HEK293 (cell line): ENCODE data around the gene LRRC49.

Source experiments
- CTCF ChIA-PET: fragments of 350-600 bp; formaldehyde crosslinking; extraction: SDS; loops from one replicate; lab custom pipeline; 2021; ENCODE audit warnings: antibody characterized with exemption; lab: Yijun Ruan, JAX
- POLR2A ChIA-PET: fragments of 300-600 bp; formaldehyde crosslinking; extraction: SDS; loops from one replicate; lab custom pipeline; 2020; ENCODE audit warnings: antibody characterized with exemption, inconsistent platforms; lab: Yijun Ruan, JAX
- H3K27ac ChIP-seq: fragments of 200-500 bp; sonication (Bioruptor generic); 2 replicates; pipeline ENCODE4 v1.5.1; 2014; ENCODE audit warnings: low read depth, low read length, control low read depth, inconsistent platforms; ENCODE audit errors: extremely low read depth
- H3K36me3 ChIP-seq, 2 experiments: fragments of 200-500 bp in 1 of 2; sonication (Bioruptor generic) in 1 of 2; 1 replicate in 1 of 2; 2 replicates in 1 of 2; pipeline ENCODE4 v1.5.1; 2014 to 2017; ENCODE audit warnings: inconsistent platforms in 2 of 2, low read length in 2 of 2; ENCODE audit not compliant: control insufficient read depth in 2 of 2, insufficient read depth in 1 of 2
- H3K4me1 ChIP-seq: fragments of 200-500 bp; sonication (Bioruptor generic); 2 replicates; pipeline ENCODE4 v1.5.1; 2014; ENCODE audit warnings: mild to moderate bottlenecking, low read length, inconsistent platforms; ENCODE audit not compliant: control insufficient read depth, insufficient read depth
- H3K4me3 ChIP-seq: 2 replicates; pipeline ENCODE4 v1.5.1; 2011; ENCODE audit warnings: low read depth, mild to moderate bottlenecking, control low read depth, low read length, moderate library complexity
- H3K9me3 ChIP-seq: fragments of 200-500 bp; sonication (Bioruptor generic); 2 replicates; pipeline ENCODE4 v1.5.1; 2014; ENCODE audit warnings: low read depth, low read length, inconsistent platforms; ENCODE audit not compliant: control insufficient read depth, insufficient read depth
- SALL2 ChIP-seq: fragments of 450-650 bp; formaldehyde crosslinking; IDR thresholded peaks from 2 replicates; pipeline ENCODE4 v1.5.0; 2017; ENCODE audit warnings: missing biosample characterization, mild to moderate bottlenecking, missing genetic modification characterization, borderline replicate concordance
- YY2 ChIP-seq: fragments of 450-650 bp; formaldehyde crosslinking; IDR thresholded peaks from 2 replicates; pipeline ENCODE4 v1.5.1; 2016; ENCODE audit warnings: missing biosample characterization, missing genetic modification characterization
- ZBTB44 ChIP-seq: fragments of 450-650 bp; IDR thresholded peaks from 2 replicates; pipeline ENCODE4 v1.5.1; 2018; ENCODE audit warnings: missing biosample characterization, mild to moderate bottlenecking, missing genetic modification characterization
- ZFP3 ChIP-seq: fragments of 450-650 bp; formaldehyde crosslinking; IDR thresholded peaks from 2 replicates; pipeline ENCODE4 v1.5.1; 2016; ENCODE audit warnings: low read depth, missing biosample characterization, missing genetic modification characterization
- ZFP69B ChIP-seq: fragments of 450-650 bp; formaldehyde crosslinking; IDR thresholded peaks from 2 replicates; pipeline ENCODE4 v1.5.1; 2016; ENCODE audit warnings: missing biosample characterization, missing genetic modification characterization
- ZNF132 ChIP-seq: fragments of 450-650 bp; formaldehyde crosslinking; IDR thresholded peaks from 2 replicates; pipeline ENCODE4 v1.5.1; 2017; ENCODE audit warnings: missing biosample characterization, missing genetic modification characterization, borderline replicate concordance
- ZNF202 ChIP-seq: fragments of 450-650 bp; formaldehyde crosslinking; IDR thresholded peaks from 2 replicates; pipeline ENCODE4 v1.5.1; 2016; ENCODE audit warnings: missing biosample characterization, missing genetic modification characterization, borderline replicate concordance
- ZNF311 ChIP-seq: fragments of 450-650 bp; formaldehyde crosslinking; IDR thresholded peaks from 2 replicates; pipeline ENCODE4 v1.5.1; 2017; ENCODE audit warnings: missing biosample characterization, missing genetic modification characterization, borderline replicate concordance
- ZNF398 ChIP-seq: fragments of 450-650 bp; formaldehyde crosslinking; IDR thresholded peaks from 2 replicates; pipeline ENCODE4 v1.5.1; 2017; ENCODE audit warnings: missing biosample characterization, missing genetic modification characterization
- ZNF488 ChIP-seq: fragments of 450-650 bp; formaldehyde crosslinking; IDR thresholded peaks from 2 replicates; pipeline ENCODE4 v1.5.1; 2016; ENCODE audit warnings: missing biosample characterization, missing genetic modification characterization
- ZNF530 ChIP-seq: fragments of 450-650 bp; formaldehyde crosslinking; IDR thresholded peaks from 2 replicates; pipeline ENCODE4 v1.5.1; 2016; ENCODE audit warnings: low read depth, missing biosample characterization, missing genetic modification characterization
- ZNF544 ChIP-seq: fragments of 450-650 bp; formaldehyde crosslinking; IDR thresholded peaks from 2 replicates; pipeline ENCODE4 v1.5.0; 2017; ENCODE audit warnings: missing biosample characterization, missing genetic modification characterization
- ZNF585B ChIP-seq: fragments of 450-650 bp; formaldehyde crosslinking; IDR thresholded peaks from 2 replicates; pipeline ENCODE4 v1.5.1; 2016; ENCODE audit warnings: missing biosample characterization, missing genetic modification characterization
- ZNF600 ChIP-seq: fragments of 450-650 bp; formaldehyde crosslinking; IDR thresholded peaks from 2 replicates; pipeline ENCODE4 v1.5.1; 2016; ENCODE audit warnings: missing biosample characterization, missing genetic modification characterization
- ZNF639 ChIP-seq: fragments of 450-650 bp; formaldehyde crosslinking; IDR thresholded peaks from 2 replicates; pipeline ENCODE4 v1.5.1; 2016; ENCODE audit warnings: missing biosample characterization, missing genetic modification characterization
- ZNF707 ChIP-seq: fragments of 450-650 bp; formaldehyde crosslinking; IDR thresholded peaks from 2 replicates; pipeline ENCODE4 v1.5.1; 2016; ENCODE audit warnings: missing biosample characterization, missing genetic modification characterization
- ZNF777 ChIP-seq: fragments of 450-650 bp; formaldehyde crosslinking; IDR thresholded peaks from 2 replicates; pipeline ENCODE4 v1.5.1; 2017; ENCODE audit warnings: missing biosample characterization, missing genetic modification characterization, borderline replicate concordance
- ZXDB ChIP-seq: fragments of 450-650 bp; formaldehyde crosslinking; IDR thresholded peaks from 2 replicates; pipeline ENCODE4 v1.5.1; 2016; ENCODE audit warnings: missing biosample characterization, missing genetic modification characterization
- TF ChIP-seq, protein P1 (sequence below): fragments of 450-650 bp; formaldehyde crosslinking; IDR thresholded peaks from 2 replicates; pipeline ENCODE4 v1.5.1; 2017; ENCODE audit warnings: missing biosample characterization, missing genetic modification characterization

Gene LRRC49

GRCh38 chr15:71060983-71061382, 168.4 kb downstream of the LRRC49 start:
- CTCF ChIA-PET = interaction anchor here (0.6 to 0.7 kb wide), 2 partner anchors 471 to 1335 kb away, joined by 3 to 4 read pairs; no protein-coding TSS in a partner anchor
- no peaks in the 10 kb centered on the region for H3K9me3 ChIP-seq
- no peak overlapping the region for H3K27ac ChIP-seq
- POLR2A ChIA-PET = no interaction called here
- H3K36me3 ChIP-seq = no peaks in the 10 kb centered on the region
- H3K4me3 ChIP-seq = no peak overlapping the region
- H3K4me1 ChIP-seq = no peaks in the 10 kb centered on the region
- TF ChIP-seq YY2 (no peak), ZNF132 (tag by site-specific recombination) (no peak), ZNF202 (tag by site-specific recombination) (no peak), ZNF777 (tag by site-specific recombination) (no peak), ZNF707 (tag by site-specific recombination) (no peak), ZNF311 (tag by site-specific recombination) (no peak), ZNF639 (no peak), ZFP69B (tag by site-specific recombination) (no peak)
- TF ChIP-seq, protein P1, sequence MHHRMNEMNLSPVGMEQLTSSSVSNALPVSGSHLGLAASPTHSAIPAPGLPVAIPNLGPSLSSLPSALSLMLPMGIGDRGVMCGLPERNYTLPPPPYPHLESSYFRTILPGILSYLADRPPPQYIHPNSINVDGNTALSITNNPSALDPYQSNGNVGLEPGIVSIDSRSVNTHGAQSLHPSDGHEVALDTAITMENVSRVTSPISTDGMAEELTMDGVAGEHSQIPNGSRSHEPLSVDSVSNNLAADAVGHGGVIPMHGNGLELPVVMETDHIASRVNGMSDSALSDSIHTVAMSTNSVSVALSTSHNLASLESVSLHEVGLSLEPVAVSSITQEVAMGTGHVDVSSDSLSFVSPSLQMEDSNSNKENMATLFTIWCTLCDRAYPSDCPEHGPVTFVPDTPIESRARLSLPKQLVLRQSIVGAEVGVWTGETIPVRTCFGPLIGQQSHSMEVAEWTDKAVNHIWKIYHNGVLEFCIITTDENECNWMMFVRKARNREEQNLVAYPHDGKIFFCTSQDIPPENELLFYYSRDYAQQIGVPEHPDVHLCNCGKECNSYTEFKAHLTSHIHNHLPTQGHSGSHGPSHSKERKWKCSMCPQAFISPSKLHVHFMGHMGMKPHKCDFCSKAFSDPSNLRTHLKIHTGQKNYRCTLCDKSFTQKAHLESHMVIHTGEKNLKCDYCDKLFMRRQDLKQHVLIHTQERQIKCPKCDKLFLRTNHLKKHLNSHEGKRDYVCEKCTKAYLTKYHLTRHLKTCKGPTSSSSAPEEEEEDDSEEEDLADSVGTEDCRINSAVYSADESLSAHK (tag by site-specific recombination) = no peak

- no peak overlapping the region for H3K4me3 ChIP-seq
- POLR2A ChIA-PET = no interaction called here
- CTCF ChIA-PET = interaction anchor here (0.5 to 0.8 kb wide), 3 partner anchors 39 to 383 kb away, joined by 3 to 4 read pairs (median 4); no protein-coding TSS in a partner anchor
These were observed 174.4 kb downstream of the LRRC49 start for GRCh38 chr15:71066983-71067382.

More at GRCh38 chr15:71066983-71067382, 174.4 kb downstream of the LRRC49 start:
- Histone ChIP-seq H3K9me3 (no peaks in the 10 kb centered on the region), H3K27ac (no peak overlapping the region), H3K36me3 (no peaks in the 10 kb centered on the region; a peak in 1 of 3 replicates), H3K4me1 (no peaks in the 10 kb centered on the region)
- no peak for TF ChIP-seq ZNF544
- TF ChIP-seq ZXDB (tag by site-specific recombination) = no peak
- TF ChIP-seq ZFP69B (tag by site-specific recombination) = no peak
- TF ChIP-seq ZFP3 = no peak
- TF ChIP-seq ZNF488 (tag by site-specific recombination) = no peak
- TF ChIP-seq SALL2 (tag by site-specific recombination) = no peak
- TF ChIP-seq ZNF398 (tag by site-specific recombination) = no peak
- TF ChIP-seq ZNF600 = no peak
- TF ChIP-seq ZNF585B = no peak
- TF ChIP-seq ZBTB44 (tag by site-specific recombination) = no peak
- no peak for TF ChIP-seq ZNF530 (tag by site-specific recombination)
